ENCODE measurements around the gene TMEM132C.

DNA sequence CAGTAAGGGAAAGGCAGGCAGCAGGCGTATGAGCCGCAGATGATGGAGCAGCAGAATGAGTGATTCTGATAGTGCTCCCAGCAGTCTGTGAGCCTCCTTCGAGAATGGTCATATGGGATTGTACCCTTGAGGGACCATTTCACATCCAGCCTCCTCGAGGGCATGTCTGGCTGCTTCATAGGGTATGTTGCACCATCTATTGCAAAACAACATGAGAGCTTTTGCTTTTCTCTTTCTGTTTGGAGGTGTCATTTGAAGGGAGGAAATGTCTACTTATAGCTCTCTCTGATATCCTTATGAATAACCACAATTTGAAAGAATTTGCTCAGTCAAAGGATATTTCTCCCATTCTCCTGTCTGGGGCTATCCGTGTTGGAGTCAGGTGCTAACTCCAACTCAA, 172.8 kb downstream of the TMEM132C start:
- TF ChIP-seq FOXK1 (CRISPR knock-in tag; IDR thresholded peaks at IDR 0.05) (no peak), SMAD4 (CRISPR knock-in tag; IDR thresholded peaks at IDR 0.05) (no peak), JUN (CRISPR knock-in tag; IDR thresholded peaks at IDR 0.05) (no peak), CBFB (CRISPR knock-in tag; IDR thresholded peaks at IDR 0.05; ENCODE audit: low read depth) (no peak), SP1 (CRISPR knock-in tag; conservative IDR thresholded peaks at IDR 0.05) (no peak), ZNF121 (CRISPR knock-in tag; IDR thresholded peaks at IDR 0.05) (no peak), FOXJ3 (CRISPR knock-in tag; IDR thresholded peaks at IDR 0.05; ENCODE audit: borderline replicate concordance) (no peak)
- TF ChIP-seq, protein P1, sequence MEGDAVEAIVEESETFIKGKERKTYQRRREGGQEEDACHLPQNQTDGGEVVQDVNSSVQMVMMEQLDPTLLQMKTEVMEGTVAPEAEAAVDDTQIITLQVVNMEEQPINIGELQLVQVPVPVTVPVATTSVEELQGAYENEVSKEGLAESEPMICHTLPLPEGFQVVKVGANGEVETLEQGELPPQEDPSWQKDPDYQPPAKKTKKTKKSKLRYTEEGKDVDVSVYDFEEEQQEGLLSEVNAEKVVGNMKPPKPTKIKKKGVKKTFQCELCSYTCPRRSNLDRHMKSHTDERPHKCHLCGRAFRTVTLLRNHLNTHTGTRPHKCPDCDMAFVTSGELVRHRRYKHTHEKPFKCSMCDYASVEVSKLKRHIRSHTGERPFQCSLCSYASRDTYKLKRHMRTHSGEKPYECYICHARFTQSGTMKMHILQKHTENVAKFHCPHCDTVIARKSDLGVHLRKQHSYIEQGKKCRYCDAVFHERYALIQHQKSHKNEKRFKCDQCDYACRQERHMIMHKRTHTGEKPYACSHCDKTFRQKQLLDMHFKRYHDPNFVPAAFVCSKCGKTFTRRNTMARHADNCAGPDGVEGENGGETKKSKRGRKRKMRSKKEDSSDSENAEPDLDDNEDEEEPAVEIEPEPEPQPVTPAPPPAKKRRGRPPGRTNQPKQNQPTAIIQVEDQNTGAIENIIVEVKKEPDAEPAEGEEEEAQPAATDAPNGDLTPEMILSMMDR (IDR thresholded peaks at IDR 0.05): no peak
- TF ChIP-seq, protein P2, sequence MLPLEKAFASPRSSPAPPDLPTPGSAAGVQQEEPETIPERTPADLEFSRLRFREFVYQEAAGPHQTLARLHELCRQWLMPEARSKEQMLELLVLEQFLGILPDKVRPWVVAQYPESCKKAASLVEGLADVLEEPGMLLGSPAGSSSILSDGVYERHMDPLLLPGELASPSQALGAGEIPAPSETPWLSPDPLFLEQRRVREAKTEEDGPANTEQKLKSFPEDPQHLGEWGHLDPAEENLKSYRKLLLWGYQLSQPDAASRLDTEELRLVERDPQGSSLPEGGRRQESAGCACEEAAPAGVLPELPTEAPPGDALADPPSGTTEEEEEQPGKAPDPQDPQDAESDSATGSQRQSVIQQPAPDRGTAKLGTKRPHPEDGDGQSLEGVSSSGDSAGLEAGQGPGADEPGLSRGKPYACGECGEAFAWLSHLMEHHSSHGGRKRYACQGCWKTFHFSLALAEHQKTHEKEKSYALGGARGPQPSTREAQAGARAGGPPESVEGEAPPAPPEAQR (CRISPR knock-in tag; IDR thresholded peaks at IDR 0.05): no peak
- TF ChIP-seq, protein P3, sequence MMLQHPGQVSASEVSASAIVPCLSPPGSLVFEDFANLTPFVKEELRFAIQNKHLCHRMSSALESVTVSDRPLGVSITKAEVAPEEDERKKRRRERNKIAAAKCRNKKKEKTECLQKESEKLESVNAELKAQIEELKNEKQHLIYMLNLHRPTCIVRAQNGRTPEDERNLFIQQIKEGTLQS (CRISPR knock-in tag; conservative IDR thresholded peaks at IDR 0.05): no peak
- TF ChIP-seq, protein P4, sequence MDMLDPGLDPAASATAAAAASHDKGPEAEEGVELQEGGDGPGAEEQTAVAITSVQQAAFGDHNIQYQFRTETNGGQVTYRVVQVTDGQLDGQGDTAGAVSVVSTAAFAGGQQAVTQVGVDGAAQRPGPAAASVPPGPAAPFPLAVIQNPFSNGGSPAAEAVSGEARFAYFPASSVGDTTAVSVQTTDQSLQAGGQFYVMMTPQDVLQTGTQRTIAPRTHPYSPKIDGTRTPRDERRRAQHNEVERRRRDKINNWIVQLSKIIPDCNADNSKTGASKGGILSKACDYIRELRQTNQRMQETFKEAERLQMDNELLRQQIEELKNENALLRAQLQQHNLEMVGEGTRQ (CRISPR knock-in tag; IDR thresholded peaks at IDR 0.05): no peak
- TF ChIP-seq, protein P5, sequence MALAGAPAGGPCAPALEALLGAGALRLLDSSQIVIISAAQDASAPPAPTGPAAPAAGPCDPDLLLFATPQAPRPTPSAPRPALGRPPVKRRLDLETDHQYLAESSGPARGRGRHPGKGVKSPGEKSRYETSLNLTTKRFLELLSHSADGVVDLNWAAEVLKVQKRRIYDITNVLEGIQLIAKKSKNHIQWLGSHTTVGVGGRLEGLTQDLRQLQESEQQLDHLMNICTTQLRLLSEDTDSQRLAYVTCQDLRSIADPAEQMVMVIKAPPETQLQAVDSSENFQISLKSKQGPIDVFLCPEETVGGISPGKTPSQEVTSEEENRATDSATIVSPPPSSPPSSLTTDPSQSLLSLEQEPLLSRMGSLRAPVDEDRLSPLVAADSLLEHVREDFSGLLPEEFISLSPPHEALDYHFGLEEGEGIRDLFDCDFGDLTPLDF (CRISPR knock-in tag; IDR thresholded peaks at IDR 0.05): no peak
- TF ChIP-seq, protein P6, sequence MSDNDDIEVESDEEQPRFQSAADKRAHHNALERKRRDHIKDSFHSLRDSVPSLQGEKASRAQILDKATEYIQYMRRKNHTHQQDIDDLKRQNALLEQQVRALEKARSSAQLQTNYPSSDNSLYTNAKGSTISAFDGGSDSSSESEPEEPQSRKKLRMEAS (CRISPR knock-in tag; IDR thresholded peaks at IDR 0.05): no peak

Measured in WTC11 (cell line).